ENCODE data around the gene ZNF74.

The ZNF74 gene

DNA sequence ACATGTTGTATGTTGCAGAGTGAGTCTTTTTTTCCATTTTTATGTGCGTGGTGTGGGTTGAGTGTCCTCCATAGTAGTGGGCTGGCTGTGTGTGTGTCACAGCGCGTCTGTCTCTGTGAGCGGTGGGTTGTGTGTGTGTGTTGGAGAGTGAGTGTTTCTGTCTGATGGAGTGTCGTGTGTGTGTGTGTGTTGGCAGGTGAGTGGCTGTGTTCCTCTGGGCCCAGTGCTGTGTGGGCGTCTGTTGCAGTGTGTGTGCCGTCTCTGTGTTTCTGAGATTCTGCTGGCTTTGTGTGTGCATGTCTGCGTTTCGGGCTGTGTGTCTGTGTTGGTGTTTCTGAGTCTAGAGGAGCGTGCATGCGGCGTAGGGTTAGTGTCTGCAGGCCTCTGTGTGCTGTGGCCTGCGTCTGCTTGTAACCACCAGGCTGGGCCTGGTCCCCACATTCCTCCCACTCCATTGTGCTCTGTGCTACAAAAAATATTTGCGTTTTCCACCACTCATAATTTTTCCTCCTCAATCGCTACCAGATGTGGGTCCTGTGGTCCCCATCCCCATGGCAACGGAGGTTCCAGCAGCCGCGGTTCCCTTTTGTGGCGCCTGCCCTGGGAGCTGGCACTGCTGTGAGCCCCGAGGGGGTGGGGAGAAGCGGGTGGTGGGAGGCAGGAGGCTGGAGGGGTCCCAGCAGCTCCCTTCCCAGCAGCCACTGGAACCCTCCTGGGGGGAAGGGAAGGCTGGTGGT is 28.5 kb downstream of the ZNF74 start:
- no peak for DNase-seq

DNA sequence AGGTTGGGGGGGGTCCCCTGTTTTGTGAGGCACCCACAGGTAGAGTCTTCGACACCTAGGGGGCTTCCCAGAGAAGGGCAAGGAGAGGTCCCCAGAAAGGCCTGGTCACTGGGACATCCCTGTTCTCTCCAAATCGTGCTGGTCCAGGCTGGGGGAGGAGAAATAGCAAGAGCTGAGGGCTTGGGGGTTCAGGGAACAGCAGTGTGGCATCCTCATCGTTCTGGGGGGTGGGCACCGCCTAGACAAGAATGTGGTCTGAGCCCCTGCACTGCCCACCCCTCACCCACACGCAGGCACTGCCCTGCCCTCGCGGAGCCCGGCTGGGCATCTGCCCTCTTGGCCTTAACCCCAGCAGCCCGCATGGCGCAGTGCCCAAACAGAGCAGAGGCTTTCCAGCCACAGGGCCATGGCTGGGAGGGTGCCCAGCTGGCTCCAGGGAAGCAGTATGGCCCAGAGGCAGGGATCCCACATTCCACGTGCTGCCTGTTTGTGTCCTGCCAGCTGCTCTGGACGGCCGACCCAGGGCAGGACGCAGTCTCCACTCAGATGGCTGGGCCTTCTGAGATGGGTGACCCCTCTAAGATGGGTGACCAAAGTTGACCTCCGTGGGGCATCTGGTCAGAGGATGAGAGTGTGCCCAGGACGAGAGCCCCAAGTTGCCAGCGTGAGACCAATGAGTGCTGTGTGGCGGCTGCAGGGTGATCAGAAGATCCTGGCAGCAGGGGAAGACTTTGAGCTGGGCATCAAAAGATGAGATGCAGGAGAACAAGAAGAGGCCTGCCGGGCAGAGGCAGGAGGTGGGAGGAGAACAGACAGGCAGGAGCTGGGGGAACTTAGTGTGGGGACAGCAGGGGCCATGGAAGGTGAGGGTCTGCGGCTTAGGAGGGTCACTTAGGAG is 29.3 kb downstream of the ZNF74 start:
- no peak for DNase-seq

DNA sequence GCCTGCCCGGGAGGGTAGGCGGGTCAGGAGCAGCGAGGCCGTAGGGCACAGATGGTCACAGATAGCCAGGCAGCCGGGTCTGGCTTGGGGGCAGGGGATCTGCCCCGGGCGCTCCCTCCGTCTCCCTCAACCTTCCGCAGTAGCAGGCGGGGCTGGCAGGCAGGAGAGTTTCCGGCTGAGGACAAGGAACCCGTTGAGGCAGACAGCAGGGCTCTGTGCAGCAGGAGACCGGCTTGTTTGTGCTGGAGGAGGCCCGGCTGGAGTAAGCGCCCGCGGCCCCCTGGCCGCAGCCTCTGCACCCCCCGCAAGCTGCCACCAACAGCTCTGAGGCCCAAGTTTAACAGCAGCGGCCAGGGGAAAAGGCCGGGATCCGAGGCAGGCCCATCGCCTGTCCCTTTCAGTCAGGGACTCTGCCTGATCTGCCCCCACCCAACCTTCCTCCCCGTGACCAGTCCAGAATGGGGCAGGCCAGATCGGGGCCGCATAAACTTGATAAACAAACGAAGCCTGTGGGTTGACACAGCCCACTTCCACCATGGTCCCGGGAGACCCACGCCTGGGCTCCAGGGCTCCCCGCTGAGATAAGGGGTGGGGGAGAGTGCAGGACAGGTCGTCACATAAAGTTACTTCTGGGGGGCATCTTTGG is 30.1 kb downstream of the ZNF74 start:
- no peak for DNase-seq

DNA sequence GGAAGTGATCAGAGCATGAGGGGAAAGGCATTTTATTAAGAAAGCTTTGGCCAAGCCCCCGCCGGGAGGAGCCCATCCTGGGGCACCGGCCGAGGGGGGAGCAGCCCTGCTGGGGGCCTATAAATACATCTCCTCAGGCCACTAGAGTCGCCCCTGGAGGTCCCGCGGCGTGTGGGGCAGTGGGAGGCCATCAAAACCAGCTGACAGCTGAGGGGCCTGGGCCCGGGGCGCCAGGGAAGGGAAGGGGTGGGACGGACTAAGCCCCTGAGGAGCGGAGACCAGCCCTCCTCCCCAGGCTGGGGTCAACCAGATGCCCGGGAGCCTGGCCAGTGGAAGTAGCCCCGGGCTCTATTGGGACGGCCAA is 30.6 kb downstream of the ZNF74 start:
- DNase-seq, result no peak

DNA sequence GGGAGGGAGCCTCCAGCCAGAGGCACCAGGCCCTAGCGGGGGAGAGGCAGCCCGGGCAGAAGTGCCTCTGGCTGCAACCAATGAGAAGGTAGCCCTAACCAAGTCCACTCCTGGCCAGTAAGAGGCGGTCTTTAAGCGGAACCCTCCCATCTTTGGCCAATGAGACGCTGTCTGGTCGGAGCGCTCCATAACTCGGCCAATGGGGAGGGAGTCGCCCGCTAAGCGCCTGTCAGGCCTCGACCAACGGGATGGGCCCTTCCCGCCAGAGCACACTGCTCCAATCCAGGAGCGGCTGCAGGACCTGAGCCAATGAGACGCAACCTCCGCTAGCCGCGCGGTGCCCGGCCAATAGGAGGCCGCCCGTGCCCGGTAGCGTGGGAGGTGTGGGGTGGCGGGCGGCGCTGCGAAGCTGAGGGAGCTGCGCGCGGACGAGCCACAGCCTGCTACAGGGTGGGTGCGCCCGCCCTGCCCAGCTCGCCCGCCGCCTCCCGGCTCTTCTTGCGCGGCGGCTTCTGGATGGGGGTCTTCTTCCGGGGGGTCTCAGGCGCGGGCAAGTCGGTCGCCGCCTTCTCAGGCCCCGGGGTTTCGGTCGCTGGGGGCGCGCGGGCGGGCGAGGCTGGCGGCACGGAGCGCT is 31.1 kb downstream of the ZNF74 start:
- no peak for DNase-seq

DNA sequence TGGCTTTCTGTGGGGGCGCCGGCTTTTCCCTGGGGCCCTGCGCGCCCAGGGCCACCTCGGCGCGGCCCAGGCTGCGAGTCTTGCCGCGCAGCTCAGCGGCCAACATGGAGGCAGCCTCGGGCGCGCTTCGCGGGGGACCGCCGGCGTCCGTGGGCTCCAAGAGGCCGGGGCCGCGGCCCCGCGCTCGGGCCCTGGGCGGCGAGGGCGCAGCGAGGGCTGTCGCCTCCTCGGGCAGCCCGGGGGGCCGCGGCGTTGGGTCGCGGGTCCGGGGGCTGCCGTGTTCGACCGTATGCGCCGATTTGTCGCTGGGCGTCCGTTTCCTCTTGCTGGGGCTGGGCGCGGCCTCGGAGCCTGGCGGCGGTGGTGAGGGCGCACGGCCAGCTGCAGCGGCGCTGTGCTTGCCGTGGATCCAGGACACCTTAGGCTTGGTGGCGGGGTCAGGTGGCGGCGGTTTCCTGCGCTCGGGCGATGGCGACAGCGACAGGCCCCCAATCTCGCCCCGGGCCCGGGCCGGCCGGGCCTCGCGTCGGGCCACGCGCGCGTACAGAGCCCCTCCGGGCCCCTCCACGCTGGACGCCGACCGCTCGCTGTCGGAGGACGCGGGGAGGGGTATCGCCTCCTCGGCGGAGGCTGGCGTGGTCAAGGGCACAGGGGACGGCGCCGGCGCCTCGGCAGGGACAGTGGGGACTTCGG is 31.8 kb downstream of the ZNF74 start:
- DNase-seq, result no peak

DNA sequence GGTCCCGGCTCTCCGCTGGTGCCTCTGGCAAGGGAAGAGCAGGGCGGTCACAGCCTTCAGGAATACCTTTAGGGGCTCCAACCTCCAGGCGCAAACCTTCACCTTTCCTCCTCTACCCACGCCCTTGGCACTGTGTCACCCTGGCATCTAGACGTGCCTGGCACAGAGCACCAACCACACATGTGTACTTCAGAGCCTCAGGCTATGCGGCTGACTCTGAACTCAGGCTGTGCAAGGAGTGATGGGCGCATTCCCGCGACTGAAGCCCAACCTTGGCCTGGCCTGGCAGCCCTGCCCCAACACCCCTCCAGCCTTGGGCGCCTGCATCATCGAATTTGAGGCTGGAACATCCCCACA is 32.3 kb downstream of the ZNF74 start:
- DNase-seq, result no peak

DNA sequence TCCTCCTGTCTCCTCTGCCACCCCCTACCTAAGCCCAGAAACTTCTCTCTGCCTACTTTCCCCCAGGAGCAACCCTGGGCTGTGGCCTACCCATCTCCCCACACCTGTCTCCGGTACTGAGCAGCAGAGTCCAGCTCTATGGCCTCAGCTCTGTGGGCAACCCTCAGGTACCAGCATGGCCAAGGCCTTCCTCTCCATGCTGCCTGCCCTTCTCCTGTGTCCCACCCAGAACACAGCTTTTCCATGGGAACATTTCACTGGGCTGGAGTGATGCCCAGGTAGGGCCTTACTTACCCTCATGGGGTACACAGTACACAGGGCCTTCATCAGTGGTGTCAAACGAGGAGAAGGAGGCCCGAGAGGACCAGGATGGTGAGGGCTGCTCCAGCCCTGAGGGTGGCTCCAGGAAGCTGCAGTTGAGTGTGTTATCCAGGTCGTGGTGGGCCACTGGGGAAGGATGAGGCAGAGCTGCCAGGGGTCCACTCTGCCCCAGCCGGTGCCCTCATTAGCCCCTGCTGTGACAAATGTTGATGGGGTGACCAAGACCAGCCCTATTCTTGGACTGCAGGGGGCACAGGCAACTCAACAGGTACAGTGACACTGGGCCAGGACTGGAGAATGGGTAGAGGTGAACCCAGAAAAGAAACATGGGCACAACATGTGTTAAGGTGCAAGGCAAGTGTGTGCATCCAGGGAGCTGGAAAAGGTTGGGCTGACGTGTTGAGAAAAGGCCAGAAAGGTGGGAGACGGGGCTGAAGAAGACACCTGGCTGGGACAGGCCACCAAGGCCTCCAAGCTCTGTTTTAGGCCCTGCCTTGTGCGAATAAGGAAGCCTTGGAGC is 33.4 kb downstream of the ZNF74 start:
- DNase-seq, result no peak

DNA sequence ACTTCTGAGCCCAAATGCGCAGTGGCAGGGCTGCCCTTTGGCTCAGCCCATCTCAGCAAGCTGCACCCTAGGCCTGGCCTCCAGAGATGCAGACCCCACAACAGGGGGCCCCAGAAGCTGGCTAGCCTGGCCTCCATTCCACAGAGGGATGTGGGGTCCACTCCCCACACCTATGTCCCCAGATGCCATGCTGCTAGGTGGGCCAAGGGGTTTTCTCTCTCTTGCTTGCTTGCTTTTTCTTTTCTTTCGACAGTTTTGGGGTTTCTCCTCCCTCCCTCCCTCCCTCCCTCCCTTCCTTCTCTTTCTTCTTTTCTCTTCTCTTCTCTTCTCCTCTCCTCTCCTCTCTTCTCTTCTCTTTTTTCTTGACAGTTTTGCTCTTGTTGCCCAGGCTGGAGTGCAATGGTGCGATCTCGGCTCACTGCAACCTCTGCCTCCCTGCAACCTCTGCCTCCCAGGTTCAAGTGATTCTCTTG is 34.0 kb downstream of the ZNF74 start:
- no peak for DNase-seq

DNA sequence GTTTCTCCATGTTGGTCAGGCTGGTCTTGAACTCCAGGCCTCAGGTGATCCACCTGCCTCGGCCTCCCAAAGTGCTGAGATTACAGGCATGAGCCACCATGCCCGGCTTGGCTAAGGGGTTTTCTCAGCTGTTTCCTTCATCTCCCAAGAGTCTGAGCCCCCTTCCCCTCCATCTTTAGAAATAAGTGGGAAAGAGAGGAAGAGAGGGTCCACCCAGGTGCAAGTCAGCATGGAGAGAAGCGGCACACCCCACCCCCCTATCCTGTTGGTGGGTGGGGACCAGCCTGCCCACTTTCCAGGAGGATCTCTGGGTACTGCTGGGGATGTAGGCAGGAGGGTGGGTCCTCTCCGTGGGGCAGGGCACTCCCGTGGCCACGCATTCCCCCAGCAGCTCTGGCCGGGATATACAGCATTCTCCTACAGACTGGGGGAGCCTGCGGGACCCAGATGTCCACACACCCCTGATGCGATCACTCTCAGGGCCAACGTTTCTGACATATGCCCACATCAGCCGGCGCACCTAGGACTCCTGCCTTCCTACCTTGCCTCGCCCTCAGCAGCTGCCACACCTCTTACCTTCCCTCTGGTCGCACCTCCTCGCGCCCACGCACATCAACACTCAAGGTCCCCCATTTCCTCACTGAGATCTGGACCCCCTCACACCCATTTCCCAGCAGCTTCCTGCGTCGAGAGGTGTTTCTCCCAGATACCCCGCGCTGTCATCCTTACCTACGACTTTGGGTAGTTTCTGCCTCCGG is 34.7 kb downstream of the ZNF74 start:
- no peak for DNase-seq

DNA sequence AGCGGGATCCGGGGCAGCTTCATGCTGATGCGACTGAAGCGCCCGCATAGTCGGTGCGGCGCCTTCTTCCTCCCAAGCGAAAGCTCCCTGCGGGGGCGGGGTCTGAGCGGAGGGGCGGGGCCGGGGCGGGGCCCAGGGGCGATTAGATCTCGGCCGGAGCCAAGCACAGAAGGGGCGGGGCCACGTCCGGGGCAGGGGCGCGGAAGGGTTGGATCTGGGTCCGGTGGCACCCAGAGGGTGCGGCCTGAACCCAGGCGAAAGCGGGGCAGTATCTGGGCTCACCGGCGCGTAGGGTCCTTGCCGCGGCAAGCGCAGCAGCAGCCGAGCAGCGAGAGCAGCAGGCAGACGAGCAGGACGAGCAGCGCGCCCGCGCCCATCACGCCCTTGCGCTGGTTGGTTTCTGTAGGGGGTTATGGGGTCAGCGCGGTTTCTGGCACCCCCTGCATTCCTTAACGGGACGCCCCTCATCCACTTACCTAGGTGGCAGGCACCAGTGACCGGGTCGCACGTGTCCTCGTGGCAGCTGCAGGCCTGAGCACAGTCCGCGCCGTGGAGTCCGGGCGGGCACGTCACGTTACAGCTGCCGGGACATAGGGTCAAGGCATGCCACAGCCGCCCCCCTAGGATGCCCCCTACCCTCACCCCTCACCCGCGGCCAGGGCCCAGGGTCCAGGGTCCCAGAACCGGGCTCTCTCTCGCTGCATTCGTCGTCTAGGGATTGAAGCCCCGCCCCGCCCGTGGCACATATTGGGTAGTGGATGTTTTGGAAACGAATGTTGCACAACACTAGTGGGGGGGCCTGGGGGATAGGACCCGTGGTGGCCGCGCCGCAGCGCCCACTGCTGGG is 35.5 kb downstream of the ZNF74 start:
- peak; percentile 60 to 77 for DNase-seq

DNA sequence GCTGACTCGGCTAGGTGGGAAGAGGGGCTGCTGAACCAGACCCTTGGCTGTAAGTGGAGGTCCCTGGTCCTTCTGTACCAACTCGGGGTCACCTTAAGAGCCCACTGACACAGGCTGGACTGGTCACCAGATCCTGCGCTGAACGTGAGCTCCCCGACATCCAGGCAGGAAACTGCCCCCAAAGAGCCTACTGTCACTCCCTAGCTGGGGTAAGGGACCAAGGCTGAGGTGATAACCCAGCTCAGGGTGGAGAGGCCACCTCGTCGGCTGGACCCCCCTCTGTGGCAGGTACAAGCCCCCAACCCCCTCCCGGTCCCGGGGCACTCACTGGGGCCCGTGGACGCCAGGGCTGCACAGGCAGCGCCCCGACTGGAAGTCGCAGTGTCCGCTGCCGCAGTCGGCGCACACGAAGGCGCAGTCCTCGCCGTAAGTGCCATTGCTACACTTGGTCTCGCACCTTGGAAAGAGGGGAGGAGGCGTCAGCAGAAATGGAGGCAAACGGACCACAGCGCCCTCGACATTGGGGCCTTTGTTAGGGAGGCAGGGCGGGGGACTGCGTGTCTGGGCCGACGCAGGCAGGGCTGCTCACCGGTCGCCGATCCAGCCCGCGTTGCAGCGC is 36.3 kb downstream of the ZNF74 start:
- no peak for DNase-seq

DNA sequence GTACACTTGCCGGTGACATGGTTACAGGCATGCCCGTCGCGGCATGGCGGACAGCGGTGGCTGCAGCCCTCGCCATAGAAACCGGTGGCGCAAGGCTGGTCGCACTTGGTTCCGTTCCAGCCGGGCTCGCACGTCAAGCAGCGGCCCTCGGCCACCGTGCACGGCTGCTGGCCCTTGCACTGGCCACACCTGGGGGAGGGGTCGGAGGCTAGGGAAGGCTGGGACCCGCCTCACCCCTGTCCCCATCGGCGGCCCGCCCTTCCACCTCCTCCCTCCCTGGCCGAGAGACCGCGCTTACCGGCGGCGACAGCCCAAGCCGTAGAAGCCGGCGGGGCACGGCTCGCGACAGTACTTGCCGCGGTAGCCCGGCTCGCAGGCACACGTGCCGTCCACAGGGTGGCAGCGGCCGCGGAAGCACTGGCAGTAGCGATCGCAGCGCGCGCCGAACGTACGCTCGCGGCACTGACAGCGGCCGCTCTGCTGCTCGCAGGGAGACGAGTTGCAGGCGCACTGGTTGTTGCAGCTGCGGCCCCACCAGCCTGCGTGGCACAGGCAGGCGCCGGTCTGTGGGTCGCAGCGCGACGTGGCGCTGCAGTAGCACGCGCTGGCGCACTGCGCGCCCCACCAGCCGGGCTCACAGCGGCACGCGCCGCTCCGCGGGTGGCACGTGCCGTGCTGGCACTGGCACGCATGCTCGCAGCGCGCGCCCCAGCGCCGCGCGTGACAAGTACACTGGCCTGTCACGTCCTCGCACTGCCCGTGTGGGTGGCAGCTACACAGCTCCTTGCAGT is 37.0 kb downstream of the ZNF74 start:
- peak; percentile 50 to 57 for DNase-seq

DNA sequence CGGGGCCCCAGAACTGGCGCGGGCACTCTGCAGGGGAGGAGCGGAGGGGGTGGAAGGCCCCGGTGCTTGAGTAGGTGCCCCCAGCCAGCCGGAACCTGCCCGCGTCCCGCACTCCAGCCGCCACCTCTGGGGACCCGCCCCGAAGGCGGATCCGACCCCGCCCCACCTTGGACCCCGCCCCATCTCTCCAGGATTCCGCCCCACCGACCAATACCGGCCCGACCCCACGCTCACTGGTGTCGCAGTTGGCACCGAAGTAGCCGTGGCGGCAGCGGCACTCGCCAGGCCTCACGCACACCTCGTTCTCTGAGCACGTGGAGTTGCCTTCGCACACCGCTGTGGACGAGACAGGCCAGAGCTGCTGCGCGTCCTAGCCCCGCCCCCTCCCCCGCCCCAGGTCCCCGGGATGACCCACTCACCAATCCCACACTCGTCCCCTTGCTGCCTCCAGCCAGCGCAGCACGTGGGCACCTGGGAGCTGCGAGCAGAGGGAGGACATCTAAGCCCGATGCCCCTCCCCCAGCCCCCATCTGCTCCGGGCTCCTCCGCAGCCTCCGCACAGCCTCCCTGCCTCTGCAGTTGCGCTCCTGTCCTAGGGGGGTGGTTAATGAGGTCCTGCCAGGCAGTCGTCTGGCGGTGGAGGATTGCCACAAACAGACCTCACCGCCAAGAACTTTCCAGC is 37.7 kb downstream of the ZNF74 start:
- DNase-seq, result no peak

DNA sequence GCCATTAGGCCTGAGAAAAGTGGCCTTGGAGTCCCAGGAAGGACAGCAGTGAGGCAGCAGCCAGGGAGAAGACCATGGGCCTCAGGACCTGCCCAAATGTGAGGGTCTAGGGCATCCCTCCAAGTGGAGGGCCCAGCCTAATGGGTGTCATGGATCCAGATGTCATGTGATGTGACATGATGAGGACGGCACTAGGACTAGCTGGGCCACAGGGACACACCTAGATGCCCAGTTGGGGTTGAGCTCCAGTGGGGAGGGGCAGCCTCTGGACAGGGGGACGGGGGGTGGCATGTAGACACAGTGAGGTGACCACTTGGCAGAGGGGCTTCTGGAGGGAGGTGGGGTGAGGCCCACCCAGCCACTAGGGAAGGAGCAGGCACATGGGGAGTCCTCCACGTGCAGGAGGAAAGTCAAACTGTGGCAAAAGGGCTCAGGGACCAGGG is 38.3 kb downstream of the ZNF74 start:
- no peak for DNase-seq

DNA sequence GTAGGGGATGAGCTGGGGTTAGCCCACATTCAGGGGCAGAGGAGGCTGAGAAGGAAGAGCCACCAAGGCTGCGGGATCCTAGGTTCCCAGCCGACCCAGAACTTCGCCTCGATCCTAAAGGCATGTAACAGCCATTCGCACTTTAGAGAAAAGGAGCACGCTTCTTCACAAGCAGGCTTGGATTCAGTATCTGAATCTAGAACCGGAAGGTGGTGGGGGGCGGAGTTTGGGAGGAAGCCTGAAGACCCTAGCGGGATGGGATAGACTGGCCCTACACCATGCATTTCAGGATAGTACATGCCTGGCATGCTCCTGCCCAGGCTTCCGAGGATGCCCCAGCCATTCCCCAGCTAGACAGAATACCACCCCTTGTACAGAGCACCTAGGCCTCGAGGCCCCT is 39.2 kb downstream of the ZNF74 start:
- DNase-seq, result no peak

DNA sequence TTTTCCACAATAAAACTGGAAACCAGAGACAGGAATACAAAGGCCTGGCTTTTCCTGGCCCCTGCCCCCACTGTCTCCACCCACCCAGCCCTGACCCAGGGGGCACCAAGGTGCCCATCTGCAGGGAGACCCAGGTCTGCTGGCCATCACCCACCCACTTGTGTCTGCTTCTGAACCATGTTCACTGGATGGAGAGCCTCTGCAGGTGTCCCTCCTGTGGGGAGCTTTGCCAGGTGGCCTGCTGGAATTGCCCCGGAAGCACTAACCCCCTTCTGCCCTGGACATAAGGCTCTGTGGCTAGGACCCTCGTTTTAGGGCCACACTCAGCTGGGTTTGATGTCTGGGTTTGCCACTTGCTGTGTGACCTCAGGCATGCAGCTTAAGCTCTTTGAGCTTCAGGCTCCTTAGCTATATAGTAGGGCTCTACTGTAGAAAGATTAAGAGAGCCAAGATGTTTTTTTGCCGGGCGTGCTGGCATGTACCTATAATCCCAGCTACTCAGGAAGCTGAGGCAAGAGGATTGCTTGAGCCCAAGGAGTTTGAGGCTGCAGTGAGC is 39.8 kb downstream of the ZNF74 start:
- no peak for DNase-seq

All from inflammatory macrophage (primary cell).